ENCODE measurements around the gene FCGR3A.

DNA sequence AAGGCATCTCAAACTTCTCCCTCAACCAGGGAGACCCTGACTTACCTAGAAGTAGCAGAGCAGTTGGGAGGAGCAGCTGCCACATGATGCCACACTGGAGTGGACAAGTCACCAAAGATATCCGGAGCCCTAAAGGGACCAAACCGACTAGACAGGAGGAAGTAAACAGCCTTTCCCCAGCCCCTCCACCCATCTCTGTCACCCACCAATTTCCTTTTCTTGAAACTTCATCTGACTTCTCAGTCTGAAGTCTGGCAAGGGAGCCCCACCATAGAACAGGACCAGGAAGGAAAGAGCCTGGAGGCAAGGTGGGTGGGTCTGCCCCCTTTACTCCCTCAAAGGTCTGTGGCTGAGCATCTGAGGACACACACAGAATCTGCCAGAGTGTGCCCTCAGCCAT, at the start of gene FCGR3A:
- TF ChIP-seq, protein P1, sequence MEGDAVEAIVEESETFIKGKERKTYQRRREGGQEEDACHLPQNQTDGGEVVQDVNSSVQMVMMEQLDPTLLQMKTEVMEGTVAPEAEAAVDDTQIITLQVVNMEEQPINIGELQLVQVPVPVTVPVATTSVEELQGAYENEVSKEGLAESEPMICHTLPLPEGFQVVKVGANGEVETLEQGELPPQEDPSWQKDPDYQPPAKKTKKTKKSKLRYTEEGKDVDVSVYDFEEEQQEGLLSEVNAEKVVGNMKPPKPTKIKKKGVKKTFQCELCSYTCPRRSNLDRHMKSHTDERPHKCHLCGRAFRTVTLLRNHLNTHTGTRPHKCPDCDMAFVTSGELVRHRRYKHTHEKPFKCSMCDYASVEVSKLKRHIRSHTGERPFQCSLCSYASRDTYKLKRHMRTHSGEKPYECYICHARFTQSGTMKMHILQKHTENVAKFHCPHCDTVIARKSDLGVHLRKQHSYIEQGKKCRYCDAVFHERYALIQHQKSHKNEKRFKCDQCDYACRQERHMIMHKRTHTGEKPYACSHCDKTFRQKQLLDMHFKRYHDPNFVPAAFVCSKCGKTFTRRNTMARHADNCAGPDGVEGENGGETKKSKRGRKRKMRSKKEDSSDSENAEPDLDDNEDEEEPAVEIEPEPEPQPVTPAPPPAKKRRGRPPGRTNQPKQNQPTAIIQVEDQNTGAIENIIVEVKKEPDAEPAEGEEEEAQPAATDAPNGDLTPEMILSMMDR (IDR thresholded peaks at IDR 0.05) = no peak
- TF ChIP-seq EZH2 (IDR thresholded peaks at IDR 0.05; ENCODE audit: borderline replicate concordance, insufficient read depth, low read depth, low read length, poor library complexity, severe bottlenecking) = no peak

Data from B cell (primary cell).